Esophagus (tissue), 2 donors: ENCODE measurements around the gene MRPL51. TPM values are rescaled to one million over a fixed set of nuclear protein-coding genes. Genes with fewer than 3 reads are reported as not detected.
"Not testable (repeated sequence)": the region's sequence is repeated elsewhere in the genome, so short reads cannot be mapped to it uniquely, and the experiment has no call there.

ENCODE experiments used
- H3K27ac ChIP-seq, 2 donors: one replicate each; pipeline ENCODE4 v1.5.1; 2013; ENCODE audit warnings: low read depth in 2 of 2, mild to moderate bottlenecking in 2 of 2, inconsistent platforms in 1 of 2, low read length in 1 of 2, moderate library complexity in 1 of 2
- H3K27me3 ChIP-seq, 2 donors: one replicate each; pipeline ENCODE4 v1.6.1; 2013; ENCODE audit warnings: low read length in 2 of 2, control low read depth in 1 of 2, mild to moderate bottlenecking in 1 of 2; ENCODE audit not compliant: insufficient read depth in 2 of 2, control insufficient read depth in 1 of 2
- H3K36me3 ChIP-seq, 2 donors: one replicate each; pipeline ENCODE4 v1.6.1; 2013; ENCODE audit warnings: low read length in 1 of 2; ENCODE audit not compliant: control insufficient read depth in 2 of 2, insufficient read depth in 2 of 2
- H3K4me1 ChIP-seq, 2 donors: one replicate each; pipeline ENCODE4 v1.6.1; 2013; ENCODE audit warnings: low read length in 1 of 2; ENCODE audit not compliant: control insufficient read depth in 2 of 2, insufficient read depth in 2 of 2
- H3K4me3 ChIP-seq, 2 donors: one replicate each; pipeline ENCODE4 v1.5.1; 2013; ENCODE audit warnings: low read length in 2 of 2, mild to moderate bottlenecking in 2 of 2, low read depth in 1 of 2, moderate library complexity in 1 of 2
- H3K9me3 ChIP-seq, 2 donors: one replicate each; pipeline ENCODE4 v1.6.1; 2013; ENCODE audit warnings: mild to moderate bottlenecking in 2 of 2, low read depth in 1 of 2, low read length in 1 of 2, moderate library complexity in 1 of 2; ENCODE audit not compliant: control insufficient read depth in 2 of 2, insufficient read depth in 1 of 2
- WGBS, 2 donors: extraction: QIAGEN DNeasy Blood & Tissue Kit; methylation state at CpG; one replicate each; pipeline ENCODE4 v1.1.7; 2013; 5-methylcytosine and 5-hydroxymethylcytosine counted together
- polyA plus RNA-seq, 2 donors: library from polyadenylated mRNA; stranded (reverse); fragments of 200-250 nt; gene quantifications; one replicate each; pipeline ENCODE4 v1.2.3, GENCODE V29; 2013
- donor health status: healthy with polysubstance abuse.
- donor health status: Bipolar disorder and iron deficiency.

MRPL51 gene
- polyA plus RNA-seq, 2 donors: 60.7 to 124 TPM

GRCh38 chr12:6470375-6471163 lies 22.5 kb downstream of the MRPL51 start, which contains the start of gene VAMP1:
TSS of gene VAMP1 (minus strand) at chr12:6470677. CDS start at chr12:6470531, 146 bp downstream.
- 0 to 1% methylated on average over 65 to 69 of the region's 69 CpGs for WGBS, 2 donors
- Histone ChIP-seq H3K4me1 (peaks cover 0 to 3% of the 10 kb centered on the region in 2 donors), H3K4me3 (peak within 1 kb of the TSS; percentile 67 to 82), H3K9me3 (no peaks in the 10 kb centered on the region), H3K36me3 (peaks cover 0 to 4% of the 10 kb centered on the region in 2 donors), H3K27ac (peak within 1 kb of the TSS; percentile 94), H3K27me3 (no peaks in the 10 kb centered on the region)

- Histone ChIP-seq H3K4me1 (peaks cover 0 to 3% of the 10 kb centered on the region in 2 donors), H3K9me3 (no peaks in the 10 kb centered on the region), H3K27ac (peak overlapping the region; percentile 94), H3K36me3 (peaks cover 0 to 6% of the 10 kb centered on the region in 2 donors), H3K4me3 (peak overlapping the region; percentile 67 to 82), H3K27me3 (no peaks in the 10 kb centered on the region)
- 12 to 22% methylated on average over 16 of the region's 16 CpGs for WGBS, 2 donors
Observed at GRCh38 chr12:6469609-6470374, 23.3 kb downstream of the MRPL51 start.

GRCh38 chr12:6469092-6469491 lies 24.0 kb downstream of the MRPL51 start:
- Histone ChIP-seq H3K27ac (peak overlapping the region in 1 of 2 donors; percentile 2), H3K4me3 (no peak overlapping the region), H3K4me1 (peaks cover 0 to 3% of the 10 kb centered on the region in 2 donors), H3K36me3 (peaks cover 0 to 12% of the 10 kb centered on the region in 2 donors), H3K9me3 (no peaks in the 10 kb centered on the region), H3K27me3 (no peaks in the 10 kb centered on the region)
- WGBS, 2 donors: 63 to 64% methylated on average over 6 of the region's 6 CpGs

GRCh38 chr12:6468283-6468575 lies 24.8 kb downstream of the MRPL51 start:
- Histone ChIP-seq H3K4me1 (peaks cover 0 to 3% of the 10 kb centered on the region in 2 donors), H3K36me3 (peaks cover 0 to 16% of the 10 kb centered on the region in 2 donors), H3K27me3 (no peaks in the 10 kb centered on the region), H3K4me3 (no peak overlapping the region), H3K9me3 (no peaks in the 10 kb centered on the region), H3K27ac (no peak overlapping the region)

GRCh38 chr12:6467571-6468282 lies 25.3 kb downstream of the MRPL51 start:
- not testable (repeated sequence) for H3K27me3 ChIP-seq, H3K9me3 ChIP-seq, H3K4me1 ChIP-seq, H3K27ac ChIP-seq, H3K4me3 ChIP-seq
- peaks cover 0 to 20% of the 10 kb centered on the region in 2 donors for H3K36me3 ChIP-seq
- WGBS, 2 donors: 88 to 92% methylated on average over 9 of the region's 9 CpGs

- not testable (repeated sequence) for H3K27ac ChIP-seq, H3K27me3 ChIP-seq, H3K4me1 ChIP-seq, H3K9me3 ChIP-seq, H3K4me3 ChIP-seq
- H3K36me3 ChIP-seq: peaks cover 8 to 26% of the 10 kb centered on the region in 2 donors
- WGBS, 2 donors: 92 to 94% methylated on average over 4 of the region's 4 CpGs
Observed at GRCh38 chr12:6466751-6467150, 26.3 kb downstream of the MRPL51 start.

GRCh38 chr12:6466184-6466573 lies 26.9 kb downstream of the MRPL51 start:
- H3K4me1 ChIP-seq: peaks cover 0 to 8% of the 10 kb centered on the region in 2 donors
- peaks cover 8 to 32% of the 10 kb centered on the region in 2 donors for H3K36me3 ChIP-seq
- no peaks in the 10 kb centered on the region for H3K27me3 ChIP-seq
- 89 to 93% methylated on average over 5 of the region's 5 CpGs for WGBS, 2 donors
- H3K27ac ChIP-seq: no peak overlapping the region
- H3K9me3 ChIP-seq: no peaks in the 10 kb centered on the region
- no peak overlapping the region for H3K4me3 ChIP-seq

- 29 to 38% methylated on average over 6 of the region's 6 CpGs for WGBS, 2 donors
- peaks cover 0 to 8% of the 10 kb centered on the region in 2 donors for H3K4me1 ChIP-seq
- no peak overlapping the region for H3K4me3 ChIP-seq
- peaks cover 8 to 37% of the 10 kb centered on the region in 2 donors for H3K36me3 ChIP-seq
- no peaks in the 10 kb centered on the region for H3K9me3 ChIP-seq
- no peak overlapping the region for H3K27ac ChIP-seq
- no peaks in the 10 kb centered on the region for H3K27me3 ChIP-seq
Observed at GRCh38 chr12:6465467-6466183, 27.4 kb downstream of the MRPL51 start.

GRCh38 chr12:6464531-6464930 lies 28.5 kb downstream of the MRPL51 start:
- Histone ChIP-seq H3K9me3 (no peaks in the 10 kb centered on the region), H3K4me3 (no peak overlapping the region), H3K36me3 (peaks cover 8 to 39% of the 10 kb centered on the region in 2 donors), H3K4me1 (peaks cover 0 to 8% of the 10 kb centered on the region in 2 donors), H3K27ac (peak overlapping the region in 1 of 2 donors; percentile 24), H3K27me3 (no peaks in the 10 kb centered on the region)
- 87 to 90% methylated on average over 8 of the region's 8 CpGs for WGBS, 2 donors
